IPS-18a (cell line): ENCODE data around the gene KCTD10.

ENCODE experiments used
- H3K27ac ChIP-seq: one replicate; pipeline ENCODE4 v1.5.1; 2013; ENCODE audit warnings: low read length
- H3K27me3 ChIP-seq: one replicate; pipeline ENCODE4 v1.6.1; 2013; ENCODE audit warnings: mild to moderate bottlenecking, low read length; ENCODE audit not compliant: control insufficient read depth, insufficient read depth
- H3K36me3 ChIP-seq: one replicate; pipeline ENCODE4 v1.6.1; 2013; ENCODE audit warnings: low read depth, low read length; ENCODE audit not compliant: control insufficient read depth
- H3K4me1 ChIP-seq: one replicate; pipeline ENCODE4 v1.6.1; 2013; ENCODE audit warnings: low read depth, low read length; ENCODE audit not compliant: control insufficient read depth
- H3K4me3 ChIP-seq: one replicate; pipeline ENCODE4 v1.5.1; 2013; ENCODE audit warnings: low read length
- H3K9ac ChIP-seq: one replicate; pipeline ENCODE4 v1.6.1; 2013; ENCODE audit warnings: mild to moderate bottlenecking, low read length, moderate library complexity
- H3K9me3 ChIP-seq: one replicate; pipeline ENCODE4 v1.6.1; 2013; ENCODE audit warnings: low read depth, low read length; ENCODE audit not compliant: control insufficient read depth

The KCTD10 gene

DNA sequence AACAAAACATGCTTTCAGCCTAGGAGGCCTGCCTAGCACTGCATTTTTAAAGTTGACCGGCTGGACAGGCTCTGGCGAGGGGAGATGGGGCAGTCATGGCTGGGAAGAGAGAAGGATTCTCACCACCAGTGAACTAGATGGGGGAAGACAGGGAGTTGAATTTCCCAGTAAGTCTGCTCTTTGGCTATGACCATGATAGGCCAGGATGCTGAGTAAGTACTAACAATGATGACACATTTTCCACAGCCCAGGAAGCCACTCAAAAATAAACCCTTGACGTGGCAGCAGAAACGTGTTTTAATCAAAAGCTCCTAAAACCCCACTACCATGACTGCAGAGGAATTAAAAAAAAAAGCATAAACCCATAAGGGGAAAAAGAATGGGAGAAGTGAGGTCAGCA lies 19.0 kb downstream of the KCTD10 start:
- H3K27ac ChIP-seq, result peak overlapping the region; percentile 91
- no peaks in the 10 kb centered on the region for H3K9me3 ChIP-seq
- no peaks in the 10 kb centered on the region for H3K27me3 ChIP-seq
- H3K9ac ChIP-seq, result peak overlapping the region; percentile 64
- H3K4me3 ChIP-seq, result peak overlapping the region; percentile 38
- peaks cover 60% of the 10 kb centered on the region for H3K4me1 ChIP-seq
- peaks cover 44% of the 10 kb centered on the region for H3K36me3 ChIP-seq

DNA sequence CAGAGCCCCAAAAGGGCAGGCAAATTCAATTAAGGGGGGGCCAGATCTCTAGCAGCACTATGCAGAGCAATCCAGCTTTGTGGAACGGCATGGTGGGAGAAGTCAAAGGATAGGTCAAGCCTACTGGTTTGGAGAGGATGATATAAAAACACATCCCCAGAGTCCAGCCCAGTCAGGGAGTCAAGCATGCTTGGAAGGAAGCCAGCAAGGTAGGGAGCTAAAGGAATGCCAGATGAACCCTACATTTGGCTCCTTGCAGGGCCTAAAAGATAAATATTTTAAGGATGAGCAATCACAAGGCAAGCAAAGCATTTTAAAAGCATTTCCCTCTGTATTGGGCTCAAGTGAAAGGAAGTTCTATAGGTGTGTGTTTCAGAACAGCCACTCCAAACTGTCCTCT lies 21.4 kb downstream of the KCTD10 start:
- no peaks in the 10 kb centered on the region for H3K27me3 ChIP-seq
- H3K36me3 ChIP-seq, result peaks cover 67% of the 10 kb centered on the region
- H3K9me3 ChIP-seq, result no peaks in the 10 kb centered on the region
- no peak overlapping the region for H3K4me3 ChIP-seq
- H3K4me1 ChIP-seq, result peaks cover 36% of the 10 kb centered on the region
- H3K9ac ChIP-seq, result no peak overlapping the region
- no peak overlapping the region for H3K27ac ChIP-seq

DNA sequence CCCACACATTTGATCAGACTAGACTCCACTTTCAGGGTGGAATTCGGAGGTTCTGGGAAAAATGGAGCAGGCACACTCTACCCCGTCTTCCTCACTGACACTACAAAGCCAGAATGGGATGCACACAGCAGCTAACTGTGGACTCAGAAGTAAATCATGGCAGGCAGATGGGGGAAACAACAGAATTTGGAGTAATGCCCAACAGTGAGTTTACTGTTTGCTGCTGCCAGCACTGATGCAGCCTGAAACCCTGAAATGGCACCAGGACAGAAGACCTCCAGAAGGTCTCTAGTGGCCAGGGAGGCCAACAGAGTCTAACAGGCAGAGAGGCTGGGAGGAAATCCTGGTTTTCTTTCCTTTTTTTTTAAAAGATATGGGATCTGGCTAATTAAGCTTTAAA lies 24.6 kb downstream of the KCTD10 start:
- Histone ChIP-seq H3K27me3 (no peaks in the 10 kb centered on the region), H3K9me3 (no peaks in the 10 kb centered on the region), H3K36me3 (peaks cover 81% of the 10 kb centered on the region), H3K9ac (no peak overlapping the region), H3K27ac (no peak overlapping the region), H3K4me3 (no peak overlapping the region), H3K4me1 (peaks cover 6% of the 10 kb centered on the region)

DNA sequence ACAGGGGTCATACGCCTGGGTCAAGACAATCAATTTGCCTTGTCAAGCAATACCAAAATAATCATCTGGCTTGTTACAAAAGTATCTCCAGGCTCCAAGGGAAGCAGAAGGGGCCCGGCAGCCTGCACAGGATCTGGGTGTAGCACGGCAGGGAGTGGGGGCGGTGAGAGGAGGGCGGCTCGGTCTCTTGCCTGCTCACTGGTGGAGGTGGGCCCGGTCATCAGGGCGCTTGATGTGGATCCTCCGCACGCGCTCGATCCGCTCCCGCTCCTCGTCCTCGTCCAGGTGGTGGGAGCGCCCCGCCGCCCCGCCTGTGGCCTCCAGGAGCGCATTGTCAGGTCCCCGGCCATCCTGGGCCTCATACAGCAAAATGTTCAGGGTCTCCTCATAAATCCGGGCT lies 25.7 kb downstream of the KCTD10 start:
- no peaks in the 10 kb centered on the region for H3K9me3 ChIP-seq
- no peaks in the 10 kb centered on the region for H3K4me1 ChIP-seq
- no peaks in the 10 kb centered on the region for H3K27me3 ChIP-seq
- H3K9ac ChIP-seq, result no peak overlapping the region
- peaks cover 78% of the 10 kb centered on the region for H3K36me3 ChIP-seq
- no peak overlapping the region for H3K4me3 ChIP-seq
- no peak overlapping the region for H3K27ac ChIP-seq

DNA sequence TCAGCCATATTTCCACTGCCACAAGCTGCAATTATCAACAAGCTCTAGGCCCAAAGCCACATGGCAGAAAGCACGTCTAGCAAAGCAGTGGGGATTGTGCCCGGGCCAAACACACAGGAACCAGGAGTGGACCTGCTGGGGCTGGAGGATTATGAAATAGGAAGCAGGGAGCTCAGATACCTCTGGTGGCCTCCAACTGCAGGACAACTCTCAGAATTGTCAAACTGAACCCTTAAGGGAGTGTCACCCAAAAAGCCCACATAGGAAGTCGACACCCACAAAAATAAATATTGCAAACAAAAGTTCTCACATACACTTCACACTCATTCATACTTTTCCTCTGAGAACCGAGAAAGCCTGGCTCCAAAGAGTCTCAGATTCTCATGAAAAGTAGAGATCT lies 26.1 kb downstream of the KCTD10 start:
- no peak overlapping the region for H3K9ac ChIP-seq

DNA sequence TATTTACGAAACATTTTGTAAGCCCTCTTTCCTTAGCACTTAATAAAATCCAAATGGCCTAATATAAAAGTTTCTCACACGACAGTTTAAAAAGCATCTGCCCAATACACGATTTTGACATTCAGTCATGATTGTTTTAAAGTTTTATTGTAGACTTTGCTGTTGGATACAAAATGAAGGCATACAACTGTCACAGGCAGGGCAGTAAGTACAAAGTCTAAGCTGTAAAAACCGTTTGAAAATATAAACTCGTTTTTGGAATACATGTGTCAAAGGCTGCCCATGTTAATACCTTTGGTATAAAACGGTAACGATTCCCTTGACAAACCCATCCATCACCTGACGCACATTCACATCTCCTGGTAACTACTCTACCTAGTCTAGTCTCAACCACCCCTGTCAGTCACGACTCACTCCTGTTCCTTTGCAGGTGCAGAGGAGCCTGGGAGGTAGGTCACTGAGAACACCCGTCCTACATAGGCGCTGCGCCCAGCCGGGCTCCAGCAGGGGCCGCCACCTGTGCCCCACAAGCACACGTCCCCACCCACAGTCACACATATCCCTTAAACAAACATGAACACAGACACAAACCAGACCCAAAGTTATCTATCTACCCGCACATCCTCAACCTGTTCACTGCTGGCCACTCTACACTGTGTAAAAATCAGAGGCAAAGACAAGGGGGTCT lies 27.1 kb downstream of the KCTD10 start:
- Histone ChIP-seq H3K9me3 (no peaks in the 10 kb centered on the region), H3K4me1 (no peaks in the 10 kb centered on the region), H3K36me3 (peaks cover 64% of the 10 kb centered on the region), H3K4me3 (no peak overlapping the region), H3K9ac (no peak overlapping the region), H3K27ac (no peak overlapping the region), H3K27me3 (no peaks in the 10 kb centered on the region)

More for the DNA sequence above, 26.1 kb downstream of the KCTD10 start:
- no peak overlapping the region for H3K4me3 ChIP-seq
- H3K4me1 ChIP-seq, result no peaks in the 10 kb centered on the region
- H3K9me3 ChIP-seq, result no peaks in the 10 kb centered on the region
- H3K36me3 ChIP-seq, result peaks cover 74% of the 10 kb centered on the region
- no peaks in the 10 kb centered on the region for H3K27me3 ChIP-seq
- no peak overlapping the region for H3K27ac ChIP-seq

DNA sequence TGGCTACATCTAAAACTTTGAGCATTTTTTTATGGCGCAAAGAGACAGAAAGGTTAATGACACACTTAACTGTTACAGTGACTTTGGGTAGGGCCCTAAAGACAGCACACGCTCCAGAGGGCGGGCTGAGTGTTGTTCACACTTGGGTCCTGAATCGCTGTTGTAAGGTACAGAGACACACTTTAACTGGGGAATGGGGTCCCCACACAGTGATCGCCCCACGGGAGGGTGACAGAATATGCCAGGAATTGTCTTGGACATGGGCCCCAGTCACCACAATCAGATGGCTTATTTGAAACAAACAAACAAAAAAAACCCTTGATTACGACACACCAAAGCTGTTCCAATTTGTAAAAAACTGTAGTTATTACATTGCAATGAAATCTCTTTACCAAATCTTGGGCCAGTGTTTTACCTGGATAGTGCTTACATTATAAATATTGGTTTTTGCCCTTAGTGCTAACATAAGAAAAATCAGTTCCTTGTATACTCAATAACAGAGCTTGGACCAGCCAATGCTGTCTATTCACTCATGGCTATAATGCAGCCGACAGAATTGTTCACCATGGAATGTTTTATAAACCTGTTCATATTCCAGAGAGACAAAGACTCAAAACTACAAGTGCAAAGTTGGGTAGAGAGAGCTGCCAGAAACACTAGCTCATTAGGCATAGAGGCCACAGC lies 28.3 kb downstream of the KCTD10 start:
- H3K27me3 ChIP-seq, result no peaks in the 10 kb centered on the region

DNA sequence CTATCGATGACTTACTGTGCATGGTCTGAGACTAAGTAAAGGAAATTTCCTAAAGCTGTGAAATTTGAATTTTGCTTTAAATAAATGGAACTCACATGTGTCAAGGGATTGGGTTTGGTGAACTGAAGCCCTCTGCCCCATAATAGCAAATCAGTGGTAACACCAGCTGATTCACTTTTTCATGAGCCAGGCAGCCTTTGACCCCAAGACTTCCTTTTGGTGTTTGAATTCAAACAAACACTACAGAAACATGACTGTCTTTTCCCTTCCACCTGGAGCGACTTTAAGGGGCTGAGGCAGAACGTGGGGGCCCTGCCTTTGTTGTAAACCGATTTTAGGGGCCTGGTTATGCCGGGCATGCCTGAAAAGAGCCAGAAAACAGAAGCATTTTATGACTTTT lies 28.8 kb downstream of the KCTD10 start:
- Histone ChIP-seq H3K27me3 (no peaks in the 10 kb centered on the region), H3K36me3 (peaks cover 46% of the 10 kb centered on the region), H3K9ac (no peak overlapping the region), H3K4me1 (no peaks in the 10 kb centered on the region), H3K4me3 (no peak overlapping the region), H3K27ac (no peak overlapping the region), H3K9me3 (no peaks in the 10 kb centered on the region)

More for the DNA sequence above, 28.3 kb downstream of the KCTD10 start:
- Histone ChIP-seq H3K27ac (no peak overlapping the region), H3K36me3 (peaks cover 52% of the 10 kb centered on the region), H3K4me1 (no peaks in the 10 kb centered on the region), H3K4me3 (no peak overlapping the region), H3K9me3 (no peaks in the 10 kb centered on the region), H3K9ac (no peak overlapping the region)

DNA sequence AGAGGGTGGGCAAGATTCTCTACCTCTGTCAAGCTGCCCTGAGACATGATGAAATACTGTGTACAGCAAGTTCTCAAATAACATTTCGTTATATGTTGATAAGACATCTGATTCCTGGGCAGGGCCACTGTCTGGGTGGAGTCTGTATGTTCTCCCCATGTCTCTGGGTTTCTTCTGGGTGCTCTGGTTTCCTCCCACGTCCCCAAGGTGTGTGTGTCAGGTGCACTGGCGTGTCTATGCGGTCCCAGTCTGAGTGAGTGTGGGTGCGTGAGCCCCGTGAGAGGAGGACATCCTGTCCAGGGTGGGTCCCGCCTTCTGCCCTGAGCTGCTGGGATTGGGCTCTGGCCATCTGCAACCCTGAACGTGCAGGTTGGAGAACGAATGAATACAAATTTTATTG lies 29.6 kb downstream of the KCTD10 start:
- H3K9ac ChIP-seq, result no peak overlapping the region
- no peak overlapping the region for H3K27ac ChIP-seq
- no peak overlapping the region for H3K4me3 ChIP-seq
- no peaks in the 10 kb centered on the region for H3K9me3 ChIP-seq
- H3K27me3 ChIP-seq, result no peaks in the 10 kb centered on the region
- H3K36me3 ChIP-seq, result peaks cover 39% of the 10 kb centered on the region
- no peaks in the 10 kb centered on the region for H3K4me1 ChIP-seq

DNA sequence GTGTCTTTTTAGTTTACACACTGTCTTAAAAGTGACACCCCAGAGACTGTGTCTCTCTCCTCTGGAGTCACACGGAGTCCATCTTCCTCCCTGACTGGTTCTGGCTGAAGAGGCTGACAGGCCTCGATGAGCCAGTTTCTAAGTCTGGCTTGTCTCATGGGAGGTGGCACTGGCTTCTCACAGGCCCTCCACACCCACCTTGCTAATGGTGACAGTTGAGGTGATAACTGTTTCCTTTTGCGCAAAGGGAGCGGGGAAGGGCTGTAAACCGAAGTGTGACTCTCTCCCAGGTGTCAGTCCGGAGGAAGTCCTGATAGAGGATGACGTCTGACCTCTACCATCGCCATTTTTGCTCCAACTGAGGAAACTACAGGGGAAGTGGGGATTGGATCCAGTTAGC lies 30.2 kb downstream of the KCTD10 start:
- Histone ChIP-seq H3K27ac (no peak overlapping the region), H3K9me3 (no peaks in the 10 kb centered on the region), H3K36me3 (peaks cover 32% of the 10 kb centered on the region), H3K4me1 (no peaks in the 10 kb centered on the region), H3K27me3 (no peaks in the 10 kb centered on the region), H3K9ac (no peak overlapping the region), H3K4me3 (no peak overlapping the region)

DNA sequence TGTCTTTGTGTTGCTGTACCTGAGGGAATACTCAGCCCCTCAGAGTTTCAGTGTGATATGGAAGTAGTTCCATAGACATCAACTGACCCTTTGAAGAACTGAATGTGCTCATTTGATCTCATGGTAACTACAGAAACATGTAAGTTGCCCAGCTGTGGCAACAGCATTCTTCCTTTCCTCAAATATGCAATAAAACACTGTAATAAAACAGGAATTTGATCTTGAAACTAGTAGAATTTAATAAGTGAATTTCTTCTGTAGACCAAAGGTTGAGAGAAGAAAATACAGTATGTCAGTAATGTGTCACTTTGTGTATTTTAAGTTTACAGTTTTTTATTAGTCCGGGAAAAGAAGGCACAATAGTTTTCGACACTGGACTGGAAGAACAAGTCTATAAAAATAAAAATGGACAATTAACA lies 31.9 kb downstream of the KCTD10 start:
- Histone ChIP-seq H3K9me3 (no peaks in the 10 kb centered on the region), H3K27ac (no peak overlapping the region), H3K4me3 (no peak overlapping the region), H3K9ac (no peak overlapping the region), H3K27me3 (no peaks in the 10 kb centered on the region), H3K4me1 (no peaks in the 10 kb centered on the region), H3K36me3 (peaks cover 22% of the 10 kb centered on the region)

DNA sequence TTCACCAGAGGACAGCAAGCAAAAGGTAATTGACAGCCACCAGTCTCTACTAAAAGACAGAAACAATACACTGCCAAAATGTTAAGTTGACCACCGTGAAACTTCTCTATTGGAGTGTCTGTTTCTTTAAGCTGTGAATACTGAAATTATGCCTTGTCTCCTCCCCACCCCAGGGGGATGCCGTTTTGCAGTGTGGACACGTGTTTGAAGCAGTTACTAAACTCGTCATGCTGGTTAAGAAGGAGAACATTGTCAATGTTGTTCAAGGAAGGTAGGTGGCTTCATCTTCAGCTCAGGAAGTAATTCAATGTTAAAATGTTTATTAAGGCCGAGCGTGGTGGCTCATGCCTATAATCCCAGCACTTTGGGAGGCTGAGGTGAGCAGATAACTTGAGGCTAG lies 32.8 kb downstream of the KCTD10 start:
- Histone ChIP-seq H3K9me3 (no peaks in the 10 kb centered on the region), H3K36me3 (peaks cover 18% of the 10 kb centered on the region), H3K27ac (no peak overlapping the region)

More for the DNA sequence above, 32.8 kb downstream of the KCTD10 start:
- H3K9ac ChIP-seq, result no peak overlapping the region
- H3K4me3 ChIP-seq, result no peak overlapping the region
- H3K27me3 ChIP-seq, result no peaks in the 10 kb centered on the region
- H3K4me1 ChIP-seq, result no peaks in the 10 kb centered on the region
